Neural cell (in vitro differentiated cells): Measurements from ENCODE around the gene FARSA. TPM values are rescaled to one million over a fixed set of nuclear protein-coding genes. Genes with fewer than 3 reads are reported as not detected.

Source experiments
- H2AFZ ChIP-seq: fragments of 200-600, 300-800 bp; sonication (generic), shearing (Covaris generic); 2 replicates; pipeline ENCODE4 v1.6.0; 2014; ENCODE audit warnings: low read depth, mild to moderate bottlenecking, antibody characterized with exemption, low read length, moderate library complexity
- H3F3A ChIP-seq: fragments of 200-600 bp; shearing (Covaris generic); 2 replicates; pipeline ENCODE4 v1.6.1; 2016; ENCODE audit warnings: mild to moderate bottlenecking, moderate library complexity, mixed read lengths, antibody characterized with exemption, low read length; ENCODE audit not compliant: insufficient read depth, poor library complexity, severe bottlenecking
- H3K27ac ChIP-seq: fragments of 200-600, 300-800 bp; sonication (generic), shearing (Covaris generic); 2 replicates; pipeline ENCODE4 v1.5.1; 2014; ENCODE audit warnings: mild to moderate bottlenecking, low read length, moderate library complexity
- H3K27me3 ChIP-seq: fragments of 300-800, 200-600 bp; sonication (generic), shearing (Covaris generic); 2 replicates; pipeline ENCODE4 v1.6.0; 2014; ENCODE audit warnings: mild to moderate bottlenecking, low read depth, low read length, moderate library complexity; ENCODE audit not compliant: insufficient read depth
- H3K36me3 ChIP-seq: fragments of 300-800, 200-600 bp; sonication (generic), shearing (Covaris generic); 2 replicates; pipeline ENCODE4 v1.5.1; 2014; ENCODE audit warnings: mild to moderate bottlenecking, antibody characterized with exemption, low read length, moderate library complexity; ENCODE audit not compliant: insufficient read depth
- H3K4me2 ChIP-seq: fragments of 300-800, 200-600 bp; sonication (generic), shearing (Covaris generic); 2 replicates; pipeline ENCODE4 v1.6.0; 2014; ENCODE audit warnings: mild to moderate bottlenecking, low read length
- H3K4me3 ChIP-seq: fragments of 300-800, 200-600 bp; sonication (generic), shearing (Covaris generic); 2 replicates; pipeline ENCODE4 v1.5.1; 2014; ENCODE audit warnings: mild to moderate bottlenecking, low read length, moderate library complexity
- H3K79me2 ChIP-seq: fragments of 200-600 bp; shearing (Covaris generic); replicated peaks from 2 replicates; pipeline ENCODE4 v1.6.0; 2014; ENCODE audit warnings: mild to moderate bottlenecking, low read length, moderate library complexity; ENCODE audit not compliant: insufficient read depth
- H3K9ac ChIP-seq: fragments of 300-800, 200-600 bp; sonication (generic), shearing (Covaris generic); 2 replicates; pipeline ENCODE4 v1.6.1; 2016; ENCODE audit warnings: mild to moderate bottlenecking, low read length, mixed read lengths
- H3K9me2 ChIP-seq: fragments of 200-600 bp; shearing (Covaris generic); 2 replicates; pipeline ENCODE4 v1.6.1; 2016; ENCODE audit warnings: mild to moderate bottlenecking, low read length, mixed read lengths; ENCODE audit not compliant: insufficient read depth
- H3K9me3 ChIP-seq: fragments of 200-600, 300-800 bp; sonication (generic), shearing (Covaris generic); 2 replicates; pipeline ENCODE4 v1.6.1; 2016; ENCODE audit warnings: mild to moderate bottlenecking, mixed run types, low read length, moderate library complexity, mixed read lengths
- H4K20me1 ChIP-seq: fragments of 200-600 bp; shearing (Covaris generic); 2 replicates; pipeline ENCODE4 v1.6.1; 2016; ENCODE audit warnings: mild to moderate bottlenecking, mixed run types; ENCODE audit not compliant: insufficient read depth
- EP300 ChIP-seq: fragments of 450-650 bp; conservative IDR thresholded peaks from 2 replicates; pipeline ENCODE4 v1.6.1; 2014; ENCODE audit warnings: antibody characterized with exemption, mild to moderate bottlenecking, moderate library complexity; ENCODE audit not compliant: poor library complexity, severe bottlenecking
- EZH2 ChIP-seq: fragments of 200-600, 300-800 bp; shearing (Covaris generic), sonication (generic); IDR thresholded peaks from 2 replicates; pipeline ENCODE4 v1.6.1; 2014; ENCODE audit warnings: antibody characterized with exemption, low read length, borderline replicate concordance, mild to moderate bottlenecking; ENCODE audit not compliant: insufficient read depth, poor library complexity, severe bottlenecking
- MXI1 ChIP-seq: fragments of 450-650 bp; conservative IDR thresholded peaks from 2 replicates; pipeline ENCODE4 v1.6.1; 2014; ENCODE audit warnings: antibody characterized with exemption, mild to moderate bottlenecking; ENCODE audit not compliant: poor library complexity, severe bottlenecking
- POLR2AphosphoS5 ChIP-seq: IDR thresholded peaks from 2 replicates; pipeline ENCODE4 v1.6.1; 2012
- RAD21 ChIP-seq: fragments of 450-650 bp; conservative IDR thresholded peaks from 2 replicates; pipeline ENCODE4 v1.6.1; 2014; ENCODE audit warnings: antibody characterized with exemption, mild to moderate bottlenecking, moderate library complexity
- REST ChIP-seq: IDR thresholded peaks from 2 replicates; pipeline ENCODE4 v1.6.1; 2012; ENCODE audit warnings: borderline replicate concordance
- SMC3 ChIP-seq: fragments of 450-650 bp; conservative IDR thresholded peaks from 2 replicates; pipeline ENCODE4 v1.6.1; 2014; ENCODE audit warnings: antibody characterized with exemption, mild to moderate bottlenecking, moderate library complexity; ENCODE audit not compliant: poor library complexity
- TAF1 ChIP-seq: IDR thresholded peaks from 2 replicates; pipeline ENCODE4 v1.6.1; 2012; ENCODE audit warnings: low read depth
- polyA plus RNA-seq: library from polyadenylated mRNA; depleted of rRNA; stranded (reverse); fragments of >200 nt; gene quantifications from 2 replicates; pipeline ENCODE4 v1.2.3, GENCODE V29; 2014
- TF ChIP-seq, protein P1 (sequence below): fragments of 450-650 bp; IDR thresholded peaks from 2 replicates; pipeline ENCODE4 v1.5.1; 2014; ENCODE audit warnings: antibody characterized with exemption, mild to moderate bottlenecking, moderate library complexity; ENCODE audit not compliant: poor library complexity, severe bottlenecking

Gene FARSA
- polyA plus RNA-seq, 1 donor from 2014 or later = 47.6 TPM

DNA sequence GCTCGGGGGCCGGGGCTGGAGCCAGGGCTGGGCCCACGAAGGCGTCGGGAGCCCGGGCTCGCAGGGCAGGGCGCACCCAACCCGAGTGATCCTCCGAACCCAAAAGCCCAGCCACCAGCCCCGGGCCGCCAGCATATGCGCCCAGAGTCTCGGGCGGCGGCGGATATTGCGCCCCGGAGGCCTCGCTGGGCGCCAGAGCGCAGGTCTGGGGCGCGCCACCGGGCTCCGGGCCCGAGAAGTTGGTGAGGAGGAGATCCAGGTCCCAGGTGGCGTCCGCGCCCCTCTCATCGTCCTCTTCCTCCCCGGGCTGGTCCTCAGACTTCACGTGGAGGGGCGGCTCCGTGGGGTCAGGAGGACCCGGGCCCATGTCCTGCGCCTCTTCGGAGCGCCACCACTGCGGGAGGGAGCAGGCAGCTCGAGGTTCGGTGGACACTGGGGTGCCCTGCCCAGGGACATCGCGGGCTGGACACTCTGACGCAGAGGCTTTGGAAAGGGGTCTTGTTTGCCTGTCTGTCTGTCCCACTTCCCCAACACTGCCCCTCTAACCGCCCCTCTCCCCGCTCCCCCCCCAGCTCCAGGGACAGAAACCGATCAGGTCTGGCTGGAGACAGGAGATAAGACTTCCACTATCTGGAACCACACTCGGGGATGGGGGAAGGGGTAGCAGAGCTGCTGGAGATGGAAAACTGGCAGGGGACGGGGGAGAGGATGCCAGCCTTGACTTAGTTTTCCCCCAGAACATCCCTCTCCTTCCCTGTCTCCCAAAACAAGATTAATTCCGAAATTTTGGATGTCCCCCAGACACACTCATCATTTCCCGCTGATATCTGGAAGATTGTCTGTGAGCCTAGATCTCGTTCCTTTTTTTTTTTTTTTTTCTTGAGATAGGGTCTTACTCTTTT lies 47.5 kb downstream of the FARSA start:
- no peaks in the 10 kb centered on the region for H3K9me2 ChIP-seq
- H3K27me3 ChIP-seq = peaks cover 49% of the 10 kb centered on the region
- no peaks in the 10 kb centered on the region for H3K79me2 ChIP-seq
- no peak overlapping the region for H3K27ac ChIP-seq
- no peak overlapping the region for H2AFZ ChIP-seq
- no peak overlapping the region for H3K9ac ChIP-seq
- no peak overlapping the region for H3K4me2 ChIP-seq
- no peaks in the 10 kb centered on the region for H4K20me1 ChIP-seq
- H3F3A ChIP-seq = no peaks in the 10 kb centered on the region
- TF ChIP-seq POLR2AphosphoS5 (no peak), RAD21 (no peak), EZH2 (no peak), SMC3 (no peak)
- TF ChIP-seq, protein P1, sequence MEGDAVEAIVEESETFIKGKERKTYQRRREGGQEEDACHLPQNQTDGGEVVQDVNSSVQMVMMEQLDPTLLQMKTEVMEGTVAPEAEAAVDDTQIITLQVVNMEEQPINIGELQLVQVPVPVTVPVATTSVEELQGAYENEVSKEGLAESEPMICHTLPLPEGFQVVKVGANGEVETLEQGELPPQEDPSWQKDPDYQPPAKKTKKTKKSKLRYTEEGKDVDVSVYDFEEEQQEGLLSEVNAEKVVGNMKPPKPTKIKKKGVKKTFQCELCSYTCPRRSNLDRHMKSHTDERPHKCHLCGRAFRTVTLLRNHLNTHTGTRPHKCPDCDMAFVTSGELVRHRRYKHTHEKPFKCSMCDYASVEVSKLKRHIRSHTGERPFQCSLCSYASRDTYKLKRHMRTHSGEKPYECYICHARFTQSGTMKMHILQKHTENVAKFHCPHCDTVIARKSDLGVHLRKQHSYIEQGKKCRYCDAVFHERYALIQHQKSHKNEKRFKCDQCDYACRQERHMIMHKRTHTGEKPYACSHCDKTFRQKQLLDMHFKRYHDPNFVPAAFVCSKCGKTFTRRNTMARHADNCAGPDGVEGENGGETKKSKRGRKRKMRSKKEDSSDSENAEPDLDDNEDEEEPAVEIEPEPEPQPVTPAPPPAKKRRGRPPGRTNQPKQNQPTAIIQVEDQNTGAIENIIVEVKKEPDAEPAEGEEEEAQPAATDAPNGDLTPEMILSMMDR = peak; percentile 2
- H3K4me3 ChIP-seq = peak overlapping the region; percentile 67
- H3K36me3 ChIP-seq = no peaks in the 10 kb centered on the region
- H3K9me3 ChIP-seq = no peaks in the 10 kb centered on the region

GRCh38 chr19:12884926-12885748 lies 48.4 kb downstream of the FARSA start:
- Histone ChIP-seq H3K9me2 (no peaks in the 10 kb centered on the region), H2AFZ (no peak overlapping the region), H3K9ac (peak overlapping the region; percentile 44), H3K27ac (no peak overlapping the region), H3F3A (no peaks in the 10 kb centered on the region), H3K79me2 (no peaks in the 10 kb centered on the region), H4K20me1 (no peaks in the 10 kb centered on the region), H3K4me2 (no peak overlapping the region), H3K9me3 (no peaks in the 10 kb centered on the region), H3K36me3 (no peaks in the 10 kb centered on the region), H3K4me3 (peak overlapping the region; percentile 67), H3K27me3 (peaks cover 57% of the 10 kb centered on the region)
- TF ChIP-seq REST (no peak), TAF1 (no peak), MXI1 (peak; percentile 61), SMC3 (peak; percentile 31), EZH2 (peak; percentile 7), EP300 (no peak), RAD21 (no peak), POLR2AphosphoS5 (no peak)
- TF ChIP-seq, protein P1 = peak; percentile 63
